IPS-20b (cell line): ENCODE measurements around the gene AREL1.

Experiments used
- H3K27ac ChIP-seq: one replicate; pipeline ENCODE4 v1.5.1; 2013; ENCODE audit warnings: low read length
- H3K27me3 ChIP-seq: 2 replicates; pipeline ENCODE4 v1.6.1; 2013; ENCODE audit warnings: mild to moderate bottlenecking, low read length, inconsistent platforms; ENCODE audit not compliant: insufficient read depth
- H3K36me3 ChIP-seq: 2 replicates; pipeline ENCODE4 v1.6.1; 2013; ENCODE audit warnings: low read depth, mild to moderate bottlenecking, inconsistent platforms, low read length, moderate library complexity; ENCODE audit not compliant: insufficient read depth
- H3K4me1 ChIP-seq: 2 replicates; pipeline ENCODE4 v1.6.1; 2013; ENCODE audit warnings: mild to moderate bottlenecking, control low read depth, inconsistent platforms, low read length, moderate library complexity; ENCODE audit not compliant: insufficient read depth
- H3K4me3 ChIP-seq: 2 replicates; pipeline ENCODE4 v1.5.1; 2013; ENCODE audit warnings: mild to moderate bottlenecking, low read length, inconsistent platforms
- H3K9ac ChIP-seq: 2 replicates; pipeline ENCODE4 v1.6.1; 2013; ENCODE audit warnings: low read depth, mild to moderate bottlenecking, inconsistent platforms, low read length, moderate library complexity
- H3K9me3 ChIP-seq: 2 replicates; pipeline ENCODE4 v1.6.1; 2013; ENCODE audit warnings: mild to moderate bottlenecking, low read depth, low read length, inconsistent platforms; ENCODE audit not compliant: insufficient read depth

AREL1 gene

GRCh38 chr14:74732387-74732786 lies 19.5 kb upstream of the AREL1 start:
- Histone ChIP-seq H3K4me3 (no peak overlapping the region), H3K9me3 (no peaks in the 10 kb centered on the region), H3K27me3 (no peaks in the 10 kb centered on the region), H3K9ac (no peak overlapping the region), H3K27ac (no peak overlapping the region), H3K4me1 (no peaks in the 10 kb centered on the region), H3K36me3 (peaks cover 60% of the 10 kb centered on the region)

- H3K36me3 ChIP-seq: peaks cover 38% of the 10 kb centered on the region
- H3K9me3 ChIP-seq: no peaks in the 10 kb centered on the region
- H3K9ac ChIP-seq: no peak overlapping the region
- H3K27ac ChIP-seq: no peak overlapping the region
- no peaks in the 10 kb centered on the region for H3K4me1 ChIP-seq
- H3K27me3 ChIP-seq: no peaks in the 10 kb centered on the region
- no peak overlapping the region for H3K4me3 ChIP-seq
Observed at GRCh38 chr14:74723134-74723533, 10.3 kb upstream of the AREL1 start.

- Histone ChIP-seq H3K27me3 (no peaks in the 10 kb centered on the region), H3K9me3 (no peaks in the 10 kb centered on the region), H3K4me1 (no peaks in the 10 kb centered on the region), H3K27ac (no peak overlapping the region), H3K9ac (no peak overlapping the region), H3K4me3 (no peak overlapping the region), H3K36me3 (peaks cover 58% of the 10 kb centered on the region)
Observed at GRCh38 chr14:74720526-74720925, 7.6 kb upstream of the AREL1 start.

- no peaks in the 10 kb centered on the region for H3K9me3 ChIP-seq
- peak overlapping the region; percentile 42 for H3K27ac ChIP-seq
- H3K36me3 ChIP-seq: peaks cover 29% of the 10 kb centered on the region
- peak overlapping the region; percentile 89; the same call in 1 of the 2 replicates for H3K9ac ChIP-seq
- no peaks in the 10 kb centered on the region for H3K27me3 ChIP-seq
- H3K4me1 ChIP-seq: no peaks in the 10 kb centered on the region; the same call in 1 of the 2 replicates
- peak overlapping the region; percentile 100 for H3K4me3 ChIP-seq
Observed at GRCh38 chr14:74713395-74713735, 485 bp upstream of the AREL1 start.

- H3K27ac ChIP-seq: no peak overlapping the region
- H3K36me3 ChIP-seq: peaks cover 15% of the 10 kb centered on the region; the same call in 1 of the 2 replicates
- H3K9ac ChIP-seq: no peak overlapping the region
- H3K4me1 ChIP-seq: no peaks in the 10 kb centered on the region; the same call in 1 of the 2 replicates
- no peaks in the 10 kb centered on the region for H3K27me3 ChIP-seq
- H3K9me3 ChIP-seq: no peaks in the 10 kb centered on the region
- H3K4me3 ChIP-seq: peak overlapping the region; percentile 100
Observed at GRCh38 chr14:74711651-74712050, 1.2 kb downstream of the AREL1 start.

- Histone ChIP-seq H3K4me1 (no peaks in the 10 kb centered on the region; the same call in 1 of the 2 replicates), H3K27ac (no peak overlapping the region), H3K9ac (no peak overlapping the region), H3K27me3 (no peaks in the 10 kb centered on the region), H3K9me3 (no peaks in the 10 kb centered on the region), H3K4me3 (no peak overlapping the region), H3K36me3 (peaks cover 3% of the 10 kb centered on the region; the same call in 1 of the 2 replicates)
Observed at GRCh38 chr14:74710480-74710879, 2.4 kb downstream of the AREL1 start.

GRCh38 chr14:74705613-74706500 lies 7.0 kb downstream of the AREL1 start:
- H3K4me1 ChIP-seq: no peaks in the 10 kb centered on the region
- H3K9me3 ChIP-seq: peaks cover 22% of the 10 kb centered on the region
- H3K27ac ChIP-seq: no peak overlapping the region
- no peak overlapping the region for H3K4me3 ChIP-seq
- H3K27me3 ChIP-seq: no peaks in the 10 kb centered on the region
- H3K9ac ChIP-seq: no peak overlapping the region
- no peaks in the 10 kb centered on the region for H3K36me3 ChIP-seq

GRCh38 chr14:74704656-74705055 lies 8.2 kb downstream of the AREL1 start:
- no peaks in the 10 kb centered on the region for H3K27me3 ChIP-seq
- H3K4me3 ChIP-seq: no peak overlapping the region
- no peaks in the 10 kb centered on the region for H3K36me3 ChIP-seq
- H3K27ac ChIP-seq: no peak overlapping the region
- peaks cover 22% of the 10 kb centered on the region for H3K9me3 ChIP-seq
- H3K4me1 ChIP-seq: no peaks in the 10 kb centered on the region
- no peak overlapping the region for H3K9ac ChIP-seq

GRCh38 chr14:74703043-74703442 lies 9.8 kb downstream of the AREL1 start:
- H3K4me1 ChIP-seq: no peaks in the 10 kb centered on the region
- no peak overlapping the region for H3K9ac ChIP-seq
- no peak overlapping the region for H3K27ac ChIP-seq
- peaks cover 22% of the 10 kb centered on the region for H3K9me3 ChIP-seq
- no peaks in the 10 kb centered on the region for H3K36me3 ChIP-seq
- no peaks in the 10 kb centered on the region for H3K27me3 ChIP-seq
- no peak overlapping the region for H3K4me3 ChIP-seq

- H3K36me3 ChIP-seq: no peaks in the 10 kb centered on the region; the same call in 1 of the 2 replicates
- H3K27me3 ChIP-seq: no peaks in the 10 kb centered on the region
- no peak overlapping the region for H3K9ac ChIP-seq
- no peak overlapping the region for H3K4me3 ChIP-seq
- no peak overlapping the region for H3K27ac ChIP-seq
- peaks cover 22% of the 10 kb centered on the region for H3K9me3 ChIP-seq
- no peaks in the 10 kb centered on the region for H3K4me1 ChIP-seq
Observed at GRCh38 chr14:74702293-74702692, 10.6 kb downstream of the AREL1 start.

GRCh38 chr14:74698465-74698864 lies 14.4 kb downstream of the AREL1 start:
- Histone ChIP-seq H3K9ac (no peak overlapping the region), H3K4me1 (no peaks in the 10 kb centered on the region), H3K9me3 (peaks cover 18% of the 10 kb centered on the region), H3K27ac (no peak overlapping the region), H3K27me3 (no peaks in the 10 kb centered on the region), H3K4me3 (no peak overlapping the region), H3K36me3 (no peaks in the 10 kb centered on the region; the same call in 1 of the 2 replicates)

- H3K4me3 ChIP-seq: no peak overlapping the region
- no peak overlapping the region for H3K27ac ChIP-seq
- no peaks in the 10 kb centered on the region; the same call in 1 of the 2 replicates for H3K36me3 ChIP-seq
- H3K27me3 ChIP-seq: no peaks in the 10 kb centered on the region
- H3K9ac ChIP-seq: no peak overlapping the region
- no peaks in the 10 kb centered on the region for H3K4me1 ChIP-seq
- peaks cover 13% of the 10 kb centered on the region for H3K9me3 ChIP-seq
Observed at GRCh38 chr14:74697976-74698375, 14.9 kb downstream of the AREL1 start.
